ENCODE results near the gene CFAP97.
"Not testable (repeated sequence)": the region's sequence is repeated elsewhere in the genome, so short reads cannot be mapped to it uniquely, and the experiment has no call there.

Gene CFAP97

DNA sequence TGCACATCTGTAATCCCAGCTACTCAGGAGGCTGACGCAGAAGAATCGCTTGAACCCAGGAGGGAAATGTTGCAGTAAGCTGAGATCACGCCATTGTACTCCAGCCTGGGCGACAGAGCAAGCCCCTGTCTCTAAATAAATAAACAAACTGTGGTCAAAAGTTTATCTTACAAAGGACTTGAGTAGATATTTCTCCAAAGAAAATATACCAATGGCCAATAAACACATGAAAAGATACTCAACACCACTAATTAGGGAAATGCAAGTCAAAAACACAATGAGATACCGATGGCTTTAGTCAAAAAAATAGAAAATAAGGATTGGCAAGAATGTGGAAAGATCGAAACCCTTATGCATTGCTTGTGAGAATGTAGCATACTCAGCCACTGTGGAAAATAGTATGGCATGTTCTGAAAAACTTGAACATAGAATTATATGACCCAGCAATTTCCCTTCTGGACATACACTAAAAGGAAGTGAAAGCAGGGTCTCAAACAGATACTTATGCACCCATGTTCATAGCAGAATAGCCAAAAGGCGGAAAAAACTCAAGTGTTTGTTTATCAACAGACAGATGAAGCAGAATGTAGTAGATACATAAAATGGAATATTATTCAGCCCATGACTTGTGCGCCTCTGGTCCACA lies 2.0 kb upstream of the CFAP97 start:
- TF ChIP-seq, protein P1, sequence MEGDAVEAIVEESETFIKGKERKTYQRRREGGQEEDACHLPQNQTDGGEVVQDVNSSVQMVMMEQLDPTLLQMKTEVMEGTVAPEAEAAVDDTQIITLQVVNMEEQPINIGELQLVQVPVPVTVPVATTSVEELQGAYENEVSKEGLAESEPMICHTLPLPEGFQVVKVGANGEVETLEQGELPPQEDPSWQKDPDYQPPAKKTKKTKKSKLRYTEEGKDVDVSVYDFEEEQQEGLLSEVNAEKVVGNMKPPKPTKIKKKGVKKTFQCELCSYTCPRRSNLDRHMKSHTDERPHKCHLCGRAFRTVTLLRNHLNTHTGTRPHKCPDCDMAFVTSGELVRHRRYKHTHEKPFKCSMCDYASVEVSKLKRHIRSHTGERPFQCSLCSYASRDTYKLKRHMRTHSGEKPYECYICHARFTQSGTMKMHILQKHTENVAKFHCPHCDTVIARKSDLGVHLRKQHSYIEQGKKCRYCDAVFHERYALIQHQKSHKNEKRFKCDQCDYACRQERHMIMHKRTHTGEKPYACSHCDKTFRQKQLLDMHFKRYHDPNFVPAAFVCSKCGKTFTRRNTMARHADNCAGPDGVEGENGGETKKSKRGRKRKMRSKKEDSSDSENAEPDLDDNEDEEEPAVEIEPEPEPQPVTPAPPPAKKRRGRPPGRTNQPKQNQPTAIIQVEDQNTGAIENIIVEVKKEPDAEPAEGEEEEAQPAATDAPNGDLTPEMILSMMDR (IDR thresholded peaks at IDR 0.05; ENCODE audit: extremely low read depth, missing control alignments) = no peak
- peak; percentile 37 for DNase-seq (ENCODE audit: low spot score)

GRCh38 chr4:185205073-185205472 lies 1.3 kb upstream of the CFAP97 start:
- peak; percentile 24 for DNase-seq (ENCODE audit: low spot score)

GRCh38 chr4:185204238-185204910 lies 574 bp upstream of the CFAP97 start:
- DNase-seq (ENCODE audit: low spot score) = peak; percentile 41
- TF ChIP-seq, protein P1 (IDR thresholded peaks at IDR 0.05; ENCODE audit: extremely low read depth, missing control alignments) = no peak

DNA sequence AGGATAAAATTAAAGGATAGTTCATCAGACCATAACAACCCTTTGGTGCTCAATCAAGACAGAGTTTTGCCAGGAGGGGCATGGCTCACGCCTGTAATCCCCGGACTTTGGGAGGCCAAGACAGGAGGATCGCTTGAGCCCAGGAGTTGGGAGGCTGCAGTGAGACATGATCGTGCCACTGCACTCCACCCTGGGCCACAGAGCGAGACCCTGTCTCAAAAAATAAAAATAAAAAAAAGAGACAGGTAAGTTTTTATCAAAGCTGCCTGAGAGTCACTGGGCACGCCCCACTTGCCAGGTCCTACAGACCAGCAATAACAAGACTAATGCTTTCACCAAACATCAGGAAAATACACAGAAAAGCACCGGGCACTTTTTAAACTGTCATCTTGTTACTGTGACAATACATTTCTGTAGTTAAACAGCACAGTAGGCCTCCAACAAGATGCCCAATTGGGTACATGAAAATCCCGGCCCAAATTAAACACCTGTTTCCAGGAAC lies 765 bp downstream of the CFAP97 start:
- DNase-seq (ENCODE audit: low spot score) = no peak

DNA sequence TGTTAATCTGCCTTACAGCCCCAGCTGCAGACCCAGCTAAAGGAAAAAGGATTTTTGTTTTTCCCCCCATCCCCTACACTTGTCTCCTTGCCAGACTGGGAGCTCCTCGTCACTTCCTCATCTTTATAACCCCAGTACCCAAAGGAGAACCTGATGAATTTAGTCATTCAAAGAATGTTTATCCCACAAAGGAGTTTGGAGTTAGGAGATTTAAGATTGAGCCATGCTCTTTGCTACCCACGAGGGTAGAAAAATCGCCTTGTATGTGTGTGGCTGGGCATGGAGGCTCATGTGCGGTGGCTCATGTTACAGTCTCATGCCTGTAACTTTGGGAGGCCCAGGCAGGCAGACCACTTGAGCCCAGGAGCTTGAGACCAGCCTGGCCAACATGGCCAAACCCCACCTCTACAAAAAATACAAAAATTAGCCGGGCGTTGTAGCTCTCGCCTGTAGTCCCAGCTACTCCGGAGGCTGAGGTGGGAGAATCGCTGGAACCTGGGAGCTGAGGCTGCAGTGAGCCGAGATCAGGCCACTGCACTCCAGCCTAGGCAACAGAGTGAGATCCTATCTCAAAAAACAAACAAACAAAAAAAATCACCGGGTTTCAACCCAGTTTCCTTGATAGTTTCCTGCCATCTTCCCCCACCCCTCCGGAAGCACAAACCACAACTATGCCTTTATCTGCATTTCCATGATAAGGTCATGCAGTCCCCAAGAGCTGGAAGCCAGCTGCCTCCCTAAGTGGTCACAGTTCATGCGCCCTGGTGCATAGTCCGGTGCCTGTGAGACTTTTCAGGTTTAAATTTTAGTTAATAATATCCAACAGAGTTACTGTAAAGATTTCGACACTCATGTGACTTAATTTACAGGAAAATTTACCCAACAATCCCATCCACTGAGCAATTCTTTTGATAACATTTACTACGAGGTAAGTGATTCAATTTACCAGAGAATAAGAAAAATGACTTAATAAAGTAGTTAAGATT lies 1.5 kb downstream of the CFAP97 start:
- DNase-seq (ENCODE audit: low spot score) = no peak
- TF ChIP-seq, protein P1 (IDR thresholded peaks at IDR 0.05; ENCODE audit: extremely low read depth, missing control alignments) = no peak

More for the DNA sequence above, 765 bp downstream of the CFAP97 start:
- TF ChIP-seq, protein P1 (IDR thresholded peaks at IDR 0.05; ENCODE audit: extremely low read depth, missing control alignments) = no peak

DNA sequence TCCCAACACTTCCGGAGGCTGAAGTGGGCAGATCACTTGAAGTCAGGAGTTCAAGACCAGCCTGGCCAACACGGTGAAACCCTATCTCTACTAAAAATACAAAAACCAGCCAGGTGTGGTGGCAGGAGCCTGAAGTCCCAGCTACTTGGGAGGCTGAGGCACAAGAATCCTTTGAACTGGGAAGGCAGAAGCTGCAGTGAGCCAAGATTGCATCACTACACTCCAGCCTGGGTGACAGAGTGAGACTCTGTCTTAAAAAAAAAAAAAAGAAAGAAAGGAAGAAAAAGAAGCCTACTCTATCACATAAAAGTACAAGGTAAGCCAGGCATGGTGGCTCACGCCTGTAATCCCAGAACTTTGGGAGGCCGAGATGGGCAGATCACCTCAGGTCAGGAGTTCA lies 5.6 kb downstream of the CFAP97 start:
- DNase-seq (ENCODE audit: low spot score) = not testable (repeated sequence)

DNA sequence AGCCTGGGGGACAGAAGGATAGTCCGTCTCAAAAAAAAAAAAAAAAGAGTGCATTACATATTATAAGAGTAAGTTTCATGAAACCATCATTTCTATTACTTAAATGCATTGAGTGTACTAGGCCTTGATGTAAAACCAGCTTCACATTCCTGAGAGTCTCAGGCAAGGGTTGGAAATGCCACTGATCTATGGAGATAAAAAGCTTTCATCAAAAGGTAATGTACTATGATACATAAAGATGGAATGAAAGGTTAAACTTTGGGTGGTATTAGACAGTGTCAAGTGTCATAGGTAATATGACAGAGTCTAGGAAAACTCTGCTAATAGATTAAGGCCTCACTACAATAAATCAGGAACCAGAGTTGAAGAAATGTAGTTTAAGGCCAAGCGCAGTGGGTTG lies 7.4 kb downstream of the CFAP97 start:
- DNase-seq (ENCODE audit: low spot score) = no peak
- TF ChIP-seq, protein P1 (IDR thresholded peaks at IDR 0.05; ENCODE audit: extremely low read depth, missing control alignments) = no peak

All from GM20000 (cell line).